GM12878 (cell line): ENCODE results near the gene BEST2. TPM values are rescaled to one million over a fixed set of nuclear protein-coding genes. Genes with fewer than 3 reads are reported as not detected.
A peak's percentile ranks its signal among the peaks of the same experiment; 100 is the strongest.

Experiments
- ASH2L ChIP-seq: fragments of 300-600, 200-600 bp; sonication (generic); IDR thresholded peaks from 2 replicates; pipeline ENCODE4 v1.6.1; 2017; ENCODE audit warnings: low read depth, mild to moderate bottlenecking, borderline replicate concordance
- BMI1 ChIP-seq: fragments of 450-650 bp; IDR thresholded peaks from 2 replicates; pipeline ENCODE4 v1.6.1; 2016; ENCODE audit warnings: mild to moderate bottlenecking, moderate library complexity, borderline replicate concordance
- CREB1 ChIP-seq: IDR thresholded peaks from 2 replicates; pipeline ENCODE4 v1.6.1; 2012; ENCODE audit warnings: low read depth, mild to moderate bottlenecking, inconsistent platforms
- CUX1 ChIP-seq: IDR thresholded peaks from 2 replicates; pipeline ENCODE4 v1.6.1; 2012; ENCODE audit warnings: improper control_type of control experiment, low read depth, low read length; ENCODE audit not compliant: insufficient replicate concordance
- HCFC1 ChIP-seq: fragments of 150-350 bp; IDR thresholded peaks from 2 replicates; pipeline ENCODE4 v1.6.1; 2014; ENCODE audit warnings: low read length
- IKZF2 ChIP-seq, 2 experiments: fragments of 450-650 bp; IDR thresholded peaks; 2 replicates each; pipeline ENCODE4 v1.6.1; 2017; ENCODE audit warnings: mild to moderate bottlenecking in 2 of 2, moderate library complexity in 2 of 2
- NRF1 ChIP-seq: conservative IDR thresholded peaks from 2 replicates; pipeline ENCODE4 v1.6.1; 2011; ENCODE audit warnings: mild to moderate bottlenecking, low read depth, low read length, improper control_type of control experiment
- SMC3 ChIP-seq: IDR thresholded peaks from 2 replicates; pipeline ENCODE4 v1.6.1; 2011; ENCODE audit warnings: low read length, improper control_type of control experiment, borderline replicate concordance
- SPI1 ChIP-seq: IDR thresholded peaks from 2 replicates; pipeline ENCODE4 v1.6.1; 2011; ENCODE audit warnings: low read depth, mild to moderate bottlenecking, low read length, moderate library complexity, borderline replicate concordance; ENCODE audit not compliant: insufficient read depth
- SRF ChIP-seq, 2 experiments: IDR thresholded peaks; 2 replicates each; pipeline ENCODE4 v1.6.1; 2011; ENCODE audit warnings: low read depth in 2 of 2, low read length in 2 of 2, mild to moderate bottlenecking in 1 of 2, moderate library complexity in 1 of 2
- SUPT20H ChIP-seq: IDR thresholded peaks from 2 replicates; pipeline ENCODE4 v1.6.1; 2011; ENCODE audit warnings: low read depth, mild to moderate bottlenecking, low read length, moderate library complexity, borderline replicate concordance; ENCODE audit not compliant: control insufficient read depth
- SUZ12 ChIP-seq: fragments of 200-600 bp; sonication (generic); IDR thresholded peaks from one replicate; pipeline ENCODE4 v1.6.1; 2018; ENCODE audit warnings: antibody characterized with exemption, mild to moderate bottlenecking; ENCODE audit not compliant: unreplicated experiment
- TBL1XR1 ChIP-seq: IDR thresholded peaks from 2 replicates; pipeline ENCODE4 v1.6.1; 2012; ENCODE audit warnings: low read depth, low read length, improper control_type of control experiment
- ZNF217 ChIP-seq: fragments of 450-650 bp; IDR thresholded peaks from 2 replicates; pipeline ENCODE4 v1.6.1; 2017; ENCODE audit warnings: antibody characterized with exemption, mild to moderate bottlenecking
- ZNF592 ChIP-seq: fragments of 450-650 bp; IDR thresholded peaks from 2 replicates; pipeline ENCODE4 v1.6.1; 2017; ENCODE audit warnings: mild to moderate bottlenecking, moderate library complexity
- ZNF687 ChIP-seq: fragments of 450-650 bp; IDR thresholded peaks from 2 replicates; pipeline ENCODE4 v1.6.1; 2017; ENCODE audit warnings: mild to moderate bottlenecking, moderate library complexity
- polyA plus RNA-seq, 11 experiments: library from polyadenylated mRNA; depleted of rRNA in 4 of 11; unstranded in 6 of 11; stranded (reverse) in 5 of 11; fragments of >200 nt; fragmentation: Nextera tagmentation in 4 of 11; fragmentation: Illumina TruSeq in 1 of 11; extraction: Ambion mirVana in 4 of 11; extraction: Trizol in 1 of 11; gene quantifications; 1 replicate in 1 of 11; 2 replicates in 10 of 11; pipeline versions ENCODE4 v1.2.1 to v1.2.3, GENCODE V29; 2011 to 2016; ENCODE audit warnings: inconsistent platforms in 2 of 11, missing spikeins in 2 of 11, low read depth in 1 of 11
- total RNA-seq, 4 experiments: library from RNA; depleted of rRNA in 3 of 4; stranded (reverse); fragments of >200 nt in 3 of 4; fragmentation: Illumina TruSeq in 1 of 4; extraction: Trizol in 1 of 4; gene quantifications; 2 replicates each; pipeline versions ENCODE4 v1.2.1 to v1.2.3, GENCODE V29; 2013 to 2021

Gene BEST2
- total and polyA plus RNA-seq, 10 of the 15 experiments (the other 5 are each of a cell fraction or from before 2014, with no cell fraction given): not detected

- TF ChIP-seq ZNF687 (peak; percentile 100), ZNF217 (no peak), HCFC1 (peak; percentile 57), IKZF2 (IDR thresholded peaks at IDR 0.05) (peak; percentile 48 to 61), SUZ12 (no peak), NRF1 (no peak; the same call in 1 of the 2 replicates), SRF (IDR thresholded peaks at IDR 0.05; ENCODE audit: low read depth in 2 of 2, low read length in 2 of 2) (no peak), BMI1 (0 out of 2 replicates have a peak, but pooled peaks have one; percentile 25), TBL1XR1 (peak; percentile 90), SUPT20H (no peak), SPI1 (peak; percentile 50), CUX1 (peak; percentile 39), ZNF592 (peak; percentile 75), CREB1 (no peak), SMC3 (peak; percentile 21; the same call in 1 of the 2 replicates), ASH2L (no peak)
Measured at GRCh38 chr19:12791345-12792050, 39.9 kb downstream of the BEST2 start, which contains the start of gene JUNB (continued).
